ENCODE results near the gene MACROD1.

Gene MACROD1

DNA sequence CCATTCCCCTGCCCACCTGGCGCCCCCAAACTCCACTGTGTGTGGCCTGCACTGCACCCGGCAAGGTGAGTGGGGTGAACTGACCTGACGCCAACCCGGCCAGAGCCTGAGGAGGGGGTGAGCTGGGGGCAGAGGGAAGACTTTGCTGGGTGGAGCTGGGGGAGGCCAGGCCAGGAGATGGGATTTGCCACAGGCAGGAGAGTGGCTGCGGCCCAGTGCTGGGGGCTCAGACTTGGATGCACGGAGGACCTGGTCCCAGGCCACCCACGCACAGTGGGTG is 148.0 kb downstream of the MACROD1 start:
- Histone ChIP-seq H3K4me3 (no peak overlapping the region), H3K36me3 (no peaks in the 10 kb centered on the region), H3K4me1 (peaks cover 0 to 16% (median 0%) of the 10 kb centered on the region in 4 donors), H3K27ac (no peak overlapping the region), H3K27me3 (peaks cover 0 to 7% of the 10 kb centered on the region in 2 donors), H3K9me3 (no peaks in the 10 kb centered on the region)
- TF ChIP-seq, protein P1, sequence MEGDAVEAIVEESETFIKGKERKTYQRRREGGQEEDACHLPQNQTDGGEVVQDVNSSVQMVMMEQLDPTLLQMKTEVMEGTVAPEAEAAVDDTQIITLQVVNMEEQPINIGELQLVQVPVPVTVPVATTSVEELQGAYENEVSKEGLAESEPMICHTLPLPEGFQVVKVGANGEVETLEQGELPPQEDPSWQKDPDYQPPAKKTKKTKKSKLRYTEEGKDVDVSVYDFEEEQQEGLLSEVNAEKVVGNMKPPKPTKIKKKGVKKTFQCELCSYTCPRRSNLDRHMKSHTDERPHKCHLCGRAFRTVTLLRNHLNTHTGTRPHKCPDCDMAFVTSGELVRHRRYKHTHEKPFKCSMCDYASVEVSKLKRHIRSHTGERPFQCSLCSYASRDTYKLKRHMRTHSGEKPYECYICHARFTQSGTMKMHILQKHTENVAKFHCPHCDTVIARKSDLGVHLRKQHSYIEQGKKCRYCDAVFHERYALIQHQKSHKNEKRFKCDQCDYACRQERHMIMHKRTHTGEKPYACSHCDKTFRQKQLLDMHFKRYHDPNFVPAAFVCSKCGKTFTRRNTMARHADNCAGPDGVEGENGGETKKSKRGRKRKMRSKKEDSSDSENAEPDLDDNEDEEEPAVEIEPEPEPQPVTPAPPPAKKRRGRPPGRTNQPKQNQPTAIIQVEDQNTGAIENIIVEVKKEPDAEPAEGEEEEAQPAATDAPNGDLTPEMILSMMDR (IDR thresholded peaks at IDR 0.05) = no peak
- intact Hi-C loops (cut with DNase I; ENCODE audit: low total_unique reads) = no loop called here
- no peak for DNase-seq

DNA sequence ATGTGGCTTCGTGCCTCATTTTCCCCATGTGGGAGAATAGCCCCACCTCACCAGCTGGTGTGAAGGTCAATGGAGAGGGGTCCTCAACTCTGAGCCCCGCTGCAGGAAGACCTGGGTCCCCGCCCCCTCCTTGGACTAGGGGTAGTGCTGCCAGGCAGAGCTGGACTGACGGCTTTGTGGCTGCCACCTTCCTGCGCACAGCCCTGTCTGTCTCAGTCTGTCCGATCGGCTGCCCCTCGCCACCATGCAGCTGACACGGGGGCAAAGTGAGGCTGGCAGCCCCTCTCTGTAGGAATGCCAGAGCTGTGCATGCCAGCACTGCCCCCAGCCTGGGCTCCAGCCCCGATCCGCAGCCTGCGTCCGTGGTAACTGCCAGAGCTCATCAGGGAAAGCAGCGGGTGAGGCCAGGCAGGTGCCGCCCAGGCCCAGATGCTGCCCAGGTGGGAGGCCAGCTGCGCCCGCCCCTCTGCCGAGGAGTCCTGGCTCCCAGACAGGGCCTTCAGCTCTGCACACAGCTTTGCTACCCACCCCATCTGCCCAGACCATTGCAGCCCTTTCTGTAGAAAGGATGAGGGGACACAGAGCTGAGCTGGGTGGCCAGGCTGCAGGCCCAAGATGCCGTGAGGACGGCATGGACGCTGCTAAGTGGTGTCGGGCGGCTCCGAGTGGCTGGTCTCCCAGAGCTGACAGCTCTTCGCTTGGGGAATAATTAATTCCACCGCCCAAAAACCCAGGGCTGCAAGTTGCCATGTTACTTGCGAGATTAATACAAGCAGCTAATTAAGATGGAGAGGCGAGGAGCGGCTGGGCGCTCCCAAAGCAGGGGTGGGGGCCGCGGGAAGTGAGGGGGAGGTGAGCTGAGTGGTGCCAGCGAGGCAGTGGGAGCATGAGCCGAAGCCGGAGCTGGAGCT is 149.7 kb downstream of the MACROD1 start:
- intact Hi-C loops (cut with DNase I; ENCODE audit: low total_unique reads) = no loop called here
- Histone ChIP-seq H3K4me3 (no peak overlapping the region), H3K4me1 (peaks cover 0 to 16% (median 0%) of the 10 kb centered on the region in 4 donors), H3K36me3 (no peaks in the 10 kb centered on the region), H3K27me3 (peaks cover 0 to 5% of the 10 kb centered on the region in 2 donors), H3K27ac (no peak overlapping the region), H3K9me3 (no peaks in the 10 kb centered on the region)
- no peak for DNase-seq
- TF ChIP-seq, protein P1 (IDR thresholded peaks at IDR 0.05) = no peak

DNA sequence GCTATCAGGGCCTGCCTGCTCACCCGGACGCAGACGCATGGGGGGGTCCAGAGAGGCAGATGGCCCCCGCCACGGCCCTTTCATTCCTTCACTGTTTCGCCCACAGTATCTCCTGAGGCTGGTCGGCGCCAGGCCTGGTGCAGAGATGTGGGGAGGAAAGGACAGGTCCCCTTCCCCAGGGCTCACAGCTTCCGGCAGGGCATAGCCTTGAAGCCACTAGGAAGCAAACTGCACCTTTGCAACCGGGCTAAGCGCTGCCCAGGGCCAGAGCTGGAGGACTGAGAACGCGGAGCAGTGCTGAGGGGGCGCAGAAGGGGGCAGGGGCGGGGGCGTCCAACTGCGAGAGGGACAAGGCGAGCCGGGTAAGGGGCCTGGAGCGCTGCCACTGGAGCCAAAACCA is 150.4 kb downstream of the MACROD1 start:
- peaks cover 0 to 16% (median 0%) of the 10 kb centered on the region in 4 donors for H3K4me1 ChIP-seq
- H3K4me3 ChIP-seq = no peak overlapping the region
- peaks cover 0 to 5% of the 10 kb centered on the region in 2 donors for H3K27me3 ChIP-seq
- no peaks in the 10 kb centered on the region for H3K9me3 ChIP-seq
- intact Hi-C loops (cut with DNase I; ENCODE audit: low total_unique reads) = no loop called here
- TF ChIP-seq, protein P1 (IDR thresholded peaks at IDR 0.05) = no peak
- no peak for DNase-seq
- H3K27ac ChIP-seq = no peak overlapping the region
- H3K36me3 ChIP-seq = no peaks in the 10 kb centered on the region

DNA sequence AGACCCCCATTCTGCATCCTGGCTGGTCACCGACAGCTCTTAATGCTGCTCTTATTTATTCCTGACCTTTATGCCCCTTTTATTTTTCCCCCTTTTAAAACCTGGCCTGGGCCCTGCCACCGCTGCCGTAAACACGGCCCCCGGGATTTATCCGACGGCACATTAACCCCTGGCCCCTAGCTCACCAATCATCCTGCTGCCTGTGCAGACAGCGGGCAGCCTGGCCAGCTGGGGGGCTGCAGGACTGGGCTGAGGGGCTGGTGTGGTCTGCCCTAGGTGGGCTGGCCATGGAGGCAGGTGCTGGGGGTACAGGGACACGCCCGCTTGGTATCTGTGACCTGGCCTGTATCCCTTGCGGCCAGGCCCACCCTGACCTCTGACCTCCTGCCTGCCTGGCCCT is 151.6 kb downstream of the MACROD1 start:
- Histone ChIP-seq H3K27me3 (peaks cover 0 to 5% of the 10 kb centered on the region in 2 donors), H3K9me3 (no peaks in the 10 kb centered on the region), H3K4me1 (peaks cover 0 to 14% (median 0%) of the 10 kb centered on the region in 4 donors), H3K36me3 (no peaks in the 10 kb centered on the region), H3K4me3 (no peak overlapping the region), H3K27ac (no peak overlapping the region)
- no peak for DNase-seq
- intact Hi-C loops (cut with DNase I; ENCODE audit: low total_unique reads) = no loop called here
- TF ChIP-seq, protein P1 (IDR thresholded peaks at IDR 0.05) = no peak

DNA sequence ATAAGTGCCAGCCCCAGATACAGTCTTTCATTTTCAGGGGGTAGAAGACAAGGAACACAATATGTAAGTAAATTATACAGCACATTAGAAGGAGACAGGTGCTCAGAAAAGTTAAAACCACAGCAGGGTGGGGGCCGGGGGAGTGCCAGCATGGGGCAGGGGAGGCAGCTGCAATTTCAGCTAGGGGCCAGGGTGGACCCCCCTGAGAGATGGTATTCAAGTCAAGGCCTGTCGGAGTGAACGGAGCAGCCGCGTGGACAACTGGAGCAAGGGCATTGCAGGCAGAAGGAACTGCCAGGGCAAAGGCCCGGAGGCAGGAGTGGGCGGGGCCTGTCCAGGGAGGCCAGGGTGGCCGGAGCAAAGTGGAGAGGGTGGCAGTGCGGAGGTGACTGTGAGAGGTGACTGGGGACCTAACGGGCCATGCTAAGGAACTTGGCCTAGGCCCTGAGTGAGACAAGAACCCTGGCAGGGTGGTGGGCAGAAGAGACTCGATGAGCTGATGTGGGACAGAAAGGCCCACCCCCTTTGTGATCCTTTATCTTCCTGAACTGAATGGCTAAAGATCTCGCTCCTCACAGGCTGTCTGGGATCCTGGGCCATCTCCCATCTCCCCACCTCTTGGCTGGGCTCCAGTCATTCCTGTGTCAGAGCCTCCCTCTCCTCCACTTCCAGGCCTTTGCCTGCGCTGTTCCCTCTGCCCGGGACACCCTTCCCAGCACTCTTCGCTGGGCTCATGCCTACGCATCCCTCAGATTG is 152.6 kb downstream of the MACROD1 start:
- DNase-seq = no peak
- no peaks in the 10 kb centered on the region for H3K36me3 ChIP-seq
- H3K4me1 ChIP-seq = peaks cover 0 to 8% (median under 1%) of the 10 kb centered on the region in 4 donors
- no peak overlapping the region for H3K4me3 ChIP-seq
- no peaks in the 10 kb centered on the region for H3K9me3 ChIP-seq
- intact Hi-C loops (cut with DNase I; ENCODE audit: low total_unique reads) = no loop called here
- TF ChIP-seq, protein P1 (IDR thresholded peaks at IDR 0.05) = no peak
- no peaks in the 10 kb centered on the region for H3K27me3 ChIP-seq
- no peak overlapping the region for H3K27ac ChIP-seq

Data from tibial artery (tissue), 4 donors.